K562 (cell line): ENCODE measurements around the gene LRRC27. TPM values are rescaled to one million over a fixed set of nuclear protein-coding genes. Genes with fewer than 3 reads are reported as not detected.

Source experiments
- ATAC-seq: fragments of 200-7000 bp; cut with Tn5 transposase; 3 replicates; pipeline ENCODE4 v1.9.1; 2020; ENCODE audit warnings: moderate library complexity
- BruUV-seq: library from RNA; stranded (reverse); fragments of 400-500 nt; replicated peaks from 2 replicates; lab custom pipeline; 2021; lab: Mats Ljungman, UMichigan
- CTCF ChIA-PET: fragments of 300-600 bp; formaldehyde crosslinking; extraction: SDS; loops from one replicate; lab custom pipeline; 2021; ENCODE audit warnings: low intra/inter-chr PET ratio; lab: Yijun Ruan, JAX
- POLR2A ChIA-PET: fragments of 300-600, 350-650 bp; sonication (Branson Sonifier 250); formaldehyde crosslinking; extraction: SDS; loops from one replicate; lab custom pipeline; 2021; ENCODE audit warnings: antibody characterized with exemption, inconsistent platforms; lab: Yijun Ruan, JAX
- DNase-seq, 4 experiments: peaks; one replicate each; pipeline versions ENCODE4 v3.0.0 to v3.0.0-alpha.2; 2011 to 2018; ENCODE audit warnings: low spot score in 3 of 4, mixed read lengths in 3 of 4; ENCODE audit errors: extremely low read depth in 1 of 4
- FAIRE-seq: peaks from 2 replicates; lab custom pipeline; 2011; peaks lifted over from hg19 to GRCh38; lab: Jason Lieb, UNC
- H2AFZ ChIP-seq: 2 replicates; pipeline ENCODE4 v1.6.0; 2011; ENCODE audit warnings: low read depth, low read length, control low read depth, inconsistent platforms
- H3K27ac ChIP-seq: fragments of 200-600 bp; 3 replicates; pipeline ENCODE4 v1.8.0; 2011; ENCODE audit warnings: low read depth, mild to moderate bottlenecking, control low read depth, inconsistent platforms, low read length, moderate library complexity, mixed read lengths; ENCODE audit errors: extremely low read depth
- H3K27me3 ChIP-seq, 2 experiments: fragments of 300-600 bp in 1 of 2; 2 replicates in 1 of 2; 3 replicates in 1 of 2; pipeline versions ENCODE4 v1.6.0 to v1.8.0; 2011; ENCODE audit warnings: inconsistent platforms in 2 of 2, low read length in 2 of 2, mild to moderate bottlenecking in 1 of 2, mixed read lengths in 1 of 2, moderate library complexity in 1 of 2; ENCODE audit not compliant: control insufficient read depth in 2 of 2, insufficient read depth in 2 of 2
- H3K36me3 ChIP-seq: fragments of 300-600 bp; 3 replicates; pipeline ENCODE4 v1.8.0; 2011; ENCODE audit warnings: mild to moderate bottlenecking, low read length, inconsistent platforms; ENCODE audit not compliant: control insufficient read depth, insufficient read depth
- H3K4me1 ChIP-seq, 2 experiments: fragments of 200-600 bp in 1 of 2; replicated peaks in 1 of 2; 2 replicates in 1 of 2; 3 replicates in 1 of 2; pipeline versions ENCODE4 v1.5.1 to v1.8.0; 2011; ENCODE audit warnings: inconsistent platforms in 2 of 2, low read length in 2 of 2, mild to moderate bottlenecking in 1 of 2, mixed read lengths in 1 of 2, moderate library complexity in 1 of 2; ENCODE audit not compliant: control insufficient read depth in 2 of 2, insufficient read depth in 2 of 2
- H3K4me2 ChIP-seq: 2 replicates; pipeline ENCODE4 v1.6.1; 2011; ENCODE audit warnings: low read length, control low read depth, inconsistent platforms, mixed read lengths; ENCODE audit not compliant: insufficient read depth
- H3K4me3 ChIP-seq: fragments of 200-600 bp; sonication (generic), shearing (Covaris generic); 2 replicates; pipeline ENCODE4 v1.5.1; 2016; ENCODE audit warnings: control low read depth, inconsistent platforms
- H3K79me2 ChIP-seq: fragments of 200-600 bp; 3 replicates; pipeline ENCODE4 v1.8.0; 2011; ENCODE audit warnings: low read length, inconsistent platforms; ENCODE audit not compliant: control insufficient read depth, insufficient read depth
- H3K9ac ChIP-seq, 2 experiments: 2 replicates each; pipeline versions ENCODE4 v1.6.0 to v1.6.1; 2011; ENCODE audit warnings: low read depth in 2 of 2, low read length in 2 of 2, control low read depth in 1 of 2, inconsistent platforms in 1 of 2, mild to moderate bottlenecking in 1 of 2, mixed read lengths in 1 of 2; ENCODE audit not compliant: insufficient read depth in 1 of 2
- H3K9me1 ChIP-seq: one replicate; pipeline ENCODE4 v1.6.0; 2011; ENCODE audit warnings: inconsistent platforms, mild to moderate bottlenecking, low read length, moderate library complexity; ENCODE audit not compliant: control insufficient read depth, insufficient read depth
- H3K9me3 ChIP-seq: replicated peaks from 2 replicates; pipeline ENCODE4 v1.5.1; 2011; ENCODE audit warnings: low read depth, low read length, inconsistent platforms; ENCODE audit not compliant: control insufficient read depth, insufficient read depth
- H4K20me1 ChIP-seq: replicated peaks from 2 replicates; pipeline ENCODE4 v1.6.1; 2011; ENCODE audit warnings: low read length, inconsistent platforms, mixed read lengths; ENCODE audit not compliant: control insufficient read depth, insufficient read depth
- CXXC5 ChIP-seq: fragments of 250-450 bp; sonication (Bioruptor Pico); IDR thresholded peaks from 2 replicates; pipeline ENCODE4 v1.8.0; 2022; ENCODE audit warnings: inconsistent platforms, mild to moderate bottlenecking, moderate library complexity
- HDAC1 ChIP-seq, 2 experiments: fragments of 450-650 bp; IDR thresholded peaks; 2 replicates each; pipeline ENCODE4 v1.6.1; 2016 to 2017; ENCODE audit warnings: inconsistent platforms in 1 of 2, mild to moderate bottlenecking in 1 of 2, moderate library complexity in 1 of 2
- RBFOX2 ChIP-seq: fragments of 200-400 bp; formaldehyde crosslinking; IDR thresholded peaks from 2 replicates; pipeline ENCODE4 v1.6.1; 2017; ENCODE audit warnings: low read depth, mild to moderate bottlenecking, low read length, moderate library complexity
- SAFB2 ChIP-seq: fragments of 200-400 bp; formaldehyde crosslinking; IDR thresholded peaks from 2 replicates; pipeline ENCODE4 v1.6.1; 2018; ENCODE audit warnings: borderline replicate concordance, low read length, low read depth, moderate library complexity; ENCODE audit not compliant: severe bottlenecking
- SMAD1 ChIP-seq: fragments of 150-350 bp; IDR thresholded peaks from 2 replicates; pipeline ENCODE4 v1.6.1; 2014; ENCODE audit warnings: low read length, low read depth; ENCODE audit not compliant: partially characterized antibody
- SPI1 ChIP-seq: IDR thresholded peaks from 2 replicates; pipeline ENCODE4 v1.6.1; 2011; ENCODE audit warnings: low read depth, low read length, control low read depth, borderline replicate concordance
- TRIM28 ChIP-seq: fragments of 450-650 bp; IDR thresholded peaks from 2 replicates; pipeline ENCODE4 v1.6.1; 2017
- TSC22D4 ChIP-seq: fragments of 450-650 bp; IDR thresholded peaks from 2 replicates; pipeline ENCODE4 v1.6.1; 2016; ENCODE audit warnings: missing genetic modification characterization, missing biosample characterization, control low read depth
- YBX1 ChIP-seq: fragments of 450-650 bp; IDR thresholded peaks from 2 replicates; pipeline ENCODE4 v1.7.1; 2016; ENCODE audit warnings: mild to moderate bottlenecking
- ZNF316 ChIP-seq: fragments of 450-650 bp; IDR thresholded peaks from 2 replicates; pipeline ENCODE4 v1.6.1; 2016
- ZNF384 ChIP-seq: IDR thresholded peaks from 2 replicates; pipeline ENCODE4 v1.6.1; 2012; ENCODE audit warnings: low read depth, low read length, improper control_type of control experiment
- ZNF431 ChIP-seq: sonication (generic); formaldehyde crosslinking; IDR thresholded peaks from 2 replicates; pipeline ENCODE4 v1.8.0; 2022; ENCODE audit warnings: mild to moderate bottlenecking, missing genetic modification reagents
- ZNF668 ChIP-seq: fragments of 250-450 bp; sonication (Bioruptor Pico); IDR thresholded peaks from 2 replicates; pipeline ENCODE4 v1.8.0; 2022; ENCODE audit warnings: mild to moderate bottlenecking, inconsistent platforms
- WGBS: fragments of 100-300 bp; shearing (Covaris generic); methylation state at CpG from one replicate; pipeline ENCODE4 v1.1.6; 2016; ENCODE audit warnings: low coverage, mixed read lengths; ENCODE audit not compliant: insufficient coverage; ENCODE audit errors: missing lambda C conversion rate; 5-methylcytosine and 5-hydroxymethylcytosine counted together
- in situ Hi-C: fragments of 300-500 bp; cut with MboI; formaldehyde crosslinking; loops from 4 replicates; pipeline ENCODE4 v1.15.0; 2018; ENCODE audit warnings: inconsistent platforms, mixed read lengths
- intact Hi-C: fragments of 100-400 bp; cut with micrococcal nuclease; formaldehyde crosslinking; loops from 2 replicates; pipeline ENCODE4 v1.14.2; 2022
- polyA plus RNA-seq, 8 experiments: library from polyadenylated mRNA; depleted of rRNA in 4 of 8; stranded (reverse) in 5 of 8; unstranded in 3 of 8; fragments of >200 nt; fragmentation: Nextera tagmentation in 2 of 8; fragmentation: Illumina TruSeq in 1 of 8; extraction: Ambion mirVana in 2 of 8; extraction: Trizol in 1 of 8; gene quantifications; 2 replicates each; pipeline versions ENCODE4 v1.2.1 to v1.2.3, GENCODE V29; 2011 to 2014; ENCODE audit warnings: inconsistent platforms in 1 of 8, missing spikeins in 1 of 8
- total RNA-seq, 7 experiments: library from RNA; depleted of rRNA in 6 of 7; stranded (reverse); fragments of >200 nt in 6 of 7; fragmentation: Illumina TruSeq in 2 of 7; extraction: Trizol in 2 of 7; gene quantifications; 2 replicates each; pipeline versions ENCODE4 v1.2.1 to v1.2.3, GENCODE V29; 2011 to 2021; ENCODE audit warnings: low replicate concordance in 1 of 7
- TF ChIP-seq, protein P1 (sequence below): fragments of 450-650 bp; conservative IDR thresholded peaks from 2 replicates; pipeline ENCODE4 v1.6.1; 2016; ENCODE audit warnings: missing genetic modification characterization, low read depth, mild to moderate bottlenecking, control low read depth, missing compliant biosample characterization

The LRRC27 gene
- total and polyA plus RNA-seq, 9 of the 15 experiments (the other 6 are each of a cell fraction or from before 2014, with no cell fraction given): 0.10 to 2.7 (median 1.4) TPM

DNA sequence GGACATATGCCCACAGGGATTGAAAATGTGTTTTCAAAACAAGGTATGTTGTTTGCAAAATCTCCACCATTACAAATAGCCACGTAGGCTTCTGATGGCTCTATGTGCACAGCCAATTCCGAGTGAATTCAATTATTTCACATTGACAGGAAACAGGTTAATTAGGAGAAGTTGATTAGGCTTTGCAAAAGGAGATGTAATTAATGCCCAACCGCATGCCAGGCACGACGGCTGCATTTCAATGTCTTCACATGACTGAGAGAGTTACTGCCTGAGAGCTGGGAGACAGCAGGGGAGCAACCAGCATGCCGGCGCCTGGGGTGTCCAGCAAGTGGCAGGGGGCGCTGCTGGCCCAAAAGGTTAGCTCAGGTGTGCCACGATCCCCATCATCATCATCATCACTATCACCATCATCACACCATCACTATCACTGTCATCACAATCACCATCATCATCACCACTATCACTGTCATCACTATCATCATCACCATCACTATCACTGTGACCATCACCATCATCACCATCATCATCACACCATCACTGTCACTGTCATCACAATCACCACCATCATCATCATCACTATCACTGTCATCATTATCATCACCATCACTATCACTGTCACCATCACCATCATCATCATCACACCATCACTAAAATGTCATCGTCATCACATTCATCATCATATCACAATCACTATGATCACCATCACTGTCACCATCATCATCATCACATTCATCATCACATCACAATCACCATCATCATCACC, 95.2 kb downstream of the LRRC27 start:
- in situ Hi-C loops: no loop called here
- no peak for DNase-seq
- CTCF ChIA-PET: no interaction called here
- no peaks in the 10 kb centered on the region for H3K27me3 ChIP-seq
- no peaks in the 10 kb centered on the region for H3K36me3 ChIP-seq
- no peak for ATAC-seq
- no peaks in the 10 kb centered on the region for H3K79me2 ChIP-seq
- no peak overlapping the region for H3K4me2 ChIP-seq
- no peak overlapping the region for H3K9ac ChIP-seq
- no peaks in the 10 kb centered on the region for H3K9me1 ChIP-seq
- POLR2A ChIA-PET: interaction anchor here (0.6 kb wide), 1 partner anchor 25 kb away, joined by 3 read pairs; no protein-coding TSS in a partner anchor
- no peak overlapping the region for H2AFZ ChIP-seq
- no TSS peak for BruUV-seq
- no peak overlapping the region for H3K27ac ChIP-seq
- FAIRE-seq: no peak
- no peaks in the 10 kb centered on the region for H4K20me1 ChIP-seq
- whole genome bisulfite sequencing: 38% methylated on average over 8 of the region's 10 CpGs
- intact Hi-C loops: no loop called here
- H3K4me3 ChIP-seq: no peak overlapping the region
- H3K9me3 ChIP-seq: no peaks in the 10 kb centered on the region
- H3K4me1 ChIP-seq: peaks cover 10 to 28% of the 10 kb centered on the region in 2 experiments
- TF ChIP-seq SMAD1 (no peak), TRIM28 (no peak), CXXC5 (CRISPR knock-in tag) (no peak), ZNF668 (CRISPR knock-in tag) (no peak), ZNF316 (peak; percentile 39; the same call in 1 of the 2 replicates), YBX1 (0 out of 2 replicates have a peak, but pooled peaks have one; percentile 55), SAFB2 (no peak), TSC22D4 (tag) (peak; percentile 74; the same call in 1 of the 2 replicates), SPI1 (no peak), ZNF431 (no peak), HDAC1 (IDR thresholded peaks at IDR 0.05) (peak in 1 of 2 experiments; percentile 46; a peak in 1 of 4 replicates), RBFOX2 (no peak), ZNF384 (no peak)
- TF ChIP-seq, protein P1, sequence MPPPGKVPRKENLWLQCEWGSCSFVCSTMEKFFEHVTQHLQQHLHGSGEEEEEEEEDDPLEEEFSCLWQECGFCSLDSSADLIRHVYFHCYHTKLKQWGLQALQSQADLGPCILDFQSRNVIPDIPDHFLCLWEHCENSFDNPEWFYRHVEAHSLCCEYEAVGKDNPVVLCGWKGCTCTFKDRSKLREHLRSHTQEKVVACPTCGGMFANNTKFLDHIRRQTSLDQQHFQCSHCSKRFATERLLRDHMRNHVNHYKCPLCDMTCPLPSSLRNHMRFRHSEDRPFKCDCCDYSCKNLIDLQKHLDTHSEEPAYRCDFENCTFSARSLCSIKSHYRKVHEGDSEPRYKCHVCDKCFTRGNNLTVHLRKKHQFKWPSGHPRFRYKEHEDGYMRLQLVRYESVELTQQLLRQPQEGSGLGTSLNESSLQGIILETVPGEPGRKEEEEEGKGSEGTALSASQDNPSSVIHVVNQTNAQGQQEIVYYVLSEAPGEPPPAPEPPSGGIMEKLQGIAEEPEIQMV (tag): no peak
